Neural progenitor cell (in vitro differentiated cells): ENCODE data around the gene ENPP7. TPM values are rescaled to one million over a fixed set of nuclear protein-coding genes. Genes with fewer than 3 reads are reported as not detected.

Experiments
- DNase-seq: peaks from one replicate; pipeline ENCODE4 v3.0.0-alpha.2; 2016; ENCODE audit warnings: low spot score
- H2AFZ ChIP-seq: fragments of 200-600 bp; sonication (generic); replicated peaks from 2 replicates; pipeline ENCODE4 v1.6.1; 2016; ENCODE audit warnings: antibody characterized with exemption
- H3F3A ChIP-seq: fragments of 200-600 bp; sonication (generic); 2 replicates; pipeline ENCODE4 v1.6.1; 2016; ENCODE audit warnings: antibody characterized with exemption, low read depth
- H3K27ac ChIP-seq: fragments of 200-600 bp; sonication (generic); 2 replicates; pipeline ENCODE4 v1.5.1; 2016; ENCODE audit warnings: mild to moderate bottlenecking
- H3K27me3 ChIP-seq: fragments of 200-600 bp; sonication (generic); 2 replicates; pipeline ENCODE4 v1.6.1; 2016; ENCODE audit warnings: mild to moderate bottlenecking, moderate library complexity
- H3K36me3 ChIP-seq: fragments of 200-600 bp; sonication (generic); 2 replicates; pipeline ENCODE4 v1.5.1; 2016
- H3K4me1 ChIP-seq: fragments of 200-600 bp; sonication (generic); 2 replicates; pipeline ENCODE4 v1.6.1; 2016; ENCODE audit warnings: mixed run types
- H3K4me2 ChIP-seq: fragments of 200-600 bp; sonication (generic); 2 replicates; pipeline ENCODE4 v1.6.1; 2016
- H3K4me3 ChIP-seq: fragments of 200-600 bp; sonication (generic); 2 replicates; pipeline ENCODE4 v1.5.1; 2016
- H3K79me2 ChIP-seq: fragments of 200-600 bp; sonication (generic); 2 replicates; pipeline ENCODE4 v1.6.1; 2016; ENCODE audit warnings: low read depth
- H3K9ac ChIP-seq: fragments of 200-600 bp; sonication (generic); 2 replicates; pipeline ENCODE4 v1.6.1; 2016
- H3K9me3 ChIP-seq: fragments of 200-600 bp; sonication (generic); 2 replicates; pipeline ENCODE4 v1.5.1; 2016; ENCODE audit warnings: low read depth
- H4K20me1 ChIP-seq: fragments of 200-600 bp; sonication (generic); 2 replicates; pipeline ENCODE4 v1.6.1; 2016; ENCODE audit warnings: low read depth
- H3K27ac Mint-ChIP-seq: 3 replicates; pipeline ENCODE4 v1.8.0; 2021; ENCODE audit warnings: mixed read lengths
- H3K27me3 Mint-ChIP-seq: 2 replicates; pipeline ENCODE4 v1.8.0; 2022; ENCODE audit warnings: low read depth, mild to moderate bottlenecking, inconsistent platforms, moderate library complexity, mixed read lengths; ENCODE audit not compliant: insufficient read depth
- H3K36me3 Mint-ChIP-seq: 3 replicates; pipeline ENCODE4 v1.8.0; 2021; ENCODE audit warnings: mixed read lengths
- H3K4me1 Mint-ChIP-seq: 3 replicates; pipeline ENCODE4 v1.8.0; 2021; ENCODE audit warnings: mixed read lengths
- H3K4me3 Mint-ChIP-seq: 3 replicates; pipeline ENCODE4 v1.8.0; 2021; ENCODE audit warnings: mild to moderate bottlenecking, moderate library complexity, mixed read lengths
- H3K9me3 Mint-ChIP-seq: 3 replicates; pipeline ENCODE4 v1.8.0; 2020; ENCODE audit warnings: mixed read lengths
- EZH2 ChIP-seq: fragments of 200-600 bp; sonication (generic); IDR thresholded peaks from 2 replicates; pipeline ENCODE4 v1.6.1; 2017; ENCODE audit warnings: antibody characterized with exemption, mild to moderate bottlenecking, moderate library complexity
- EZH2phosphoT487 ChIP-seq: fragments of 200-600 bp; sonication (generic); IDR thresholded peaks from 2 replicates; pipeline ENCODE4 v1.6.1; 2017; ENCODE audit warnings: antibody characterized with exemption
- total RNA-seq: library from RNA; depleted of rRNA; stranded (reverse); fragments of >200 nt; gene quantifications from 2 replicates; pipeline ENCODE4 v1.2.3, GENCODE V29; 2015; ENCODE audit warnings: low replicate concordance
- TF ChIP-seq, protein P1 (sequence below): fragments of 200-600 bp; sonication (generic); IDR thresholded peaks from 2 replicates; pipeline ENCODE4 v1.5.1; 2017; ENCODE audit warnings: antibody characterized with exemption, mild to moderate bottlenecking

ENPP7 gene
- total RNA-seq, 1 donor from 2014 or later: not detected

DNA sequence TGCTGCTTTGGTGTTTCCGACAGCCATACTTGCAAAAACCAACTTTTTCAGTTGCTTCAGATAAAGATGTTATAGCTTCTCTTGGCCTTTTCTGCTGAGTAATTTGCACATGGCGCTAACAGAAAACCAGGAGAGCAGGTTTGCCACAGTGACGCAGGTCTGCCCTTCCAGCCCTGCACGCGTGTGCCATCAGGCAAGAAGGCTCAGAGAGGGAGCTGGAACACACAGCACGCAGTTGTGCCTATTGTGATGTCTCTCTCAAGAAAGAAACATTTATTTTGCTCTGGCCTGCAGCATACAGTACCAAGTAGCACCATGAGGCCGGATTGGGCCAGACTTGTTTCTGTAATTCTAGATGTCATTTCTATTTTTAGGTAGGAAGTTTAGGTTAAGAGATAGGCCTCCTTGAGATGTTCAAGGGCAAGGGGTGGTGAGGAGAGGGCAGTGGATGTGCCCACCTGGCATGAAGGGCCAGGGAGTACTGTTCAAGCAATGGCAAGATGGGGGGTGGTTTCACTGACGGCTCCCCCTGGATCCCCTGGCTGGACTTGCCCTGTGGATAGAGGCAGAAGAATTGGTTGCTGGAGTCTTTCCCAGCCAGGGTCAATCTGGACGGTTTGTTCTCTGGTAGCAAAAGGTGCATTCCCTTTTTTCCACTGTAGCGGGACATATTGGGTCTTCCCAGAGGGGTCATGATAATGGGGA, 49.1 kb downstream of the ENPP7 start:
- Histone ChIP-seq H3K36me3 (no peaks in the 10 kb centered on the region), H3K79me2 (peaks cover 46% of the 10 kb centered on the region), H3K4me3 (peak overlapping the region; percentile 98), H3K9me3 (no peaks in the 10 kb centered on the region), H3K27ac (no peak overlapping the region), H3K27me3 (peaks cover 2% of the 10 kb centered on the region), H3K4me2 (peak overlapping the region; percentile 93), H4K20me1 (peaks cover 62% of the 10 kb centered on the region), H3K4me1 (peaks cover 41% of the 10 kb centered on the region), H3F3A (peaks cover 20% of the 10 kb centered on the region), H3K9ac (no peak overlapping the region), H2AFZ (no peak overlapping the region)
- Mint-ChIP-seq H3K9me3 (no peaks in the 10 kb centered on the region), H3K4me1 (peaks cover 55% of the 10 kb centered on the region), H3K36me3 (peaks cover 25% of the 10 kb centered on the region), H3K27ac (no peak overlapping the region), H3K27me3 (peaks cover 11% of the 10 kb centered on the region), H3K4me3 (peak overlapping the region; percentile 98)
- no peak for DNase-seq
- TF ChIP-seq EZH2phosphoT487 (no peak), EZH2 (no peak)
- TF ChIP-seq, protein P1, sequence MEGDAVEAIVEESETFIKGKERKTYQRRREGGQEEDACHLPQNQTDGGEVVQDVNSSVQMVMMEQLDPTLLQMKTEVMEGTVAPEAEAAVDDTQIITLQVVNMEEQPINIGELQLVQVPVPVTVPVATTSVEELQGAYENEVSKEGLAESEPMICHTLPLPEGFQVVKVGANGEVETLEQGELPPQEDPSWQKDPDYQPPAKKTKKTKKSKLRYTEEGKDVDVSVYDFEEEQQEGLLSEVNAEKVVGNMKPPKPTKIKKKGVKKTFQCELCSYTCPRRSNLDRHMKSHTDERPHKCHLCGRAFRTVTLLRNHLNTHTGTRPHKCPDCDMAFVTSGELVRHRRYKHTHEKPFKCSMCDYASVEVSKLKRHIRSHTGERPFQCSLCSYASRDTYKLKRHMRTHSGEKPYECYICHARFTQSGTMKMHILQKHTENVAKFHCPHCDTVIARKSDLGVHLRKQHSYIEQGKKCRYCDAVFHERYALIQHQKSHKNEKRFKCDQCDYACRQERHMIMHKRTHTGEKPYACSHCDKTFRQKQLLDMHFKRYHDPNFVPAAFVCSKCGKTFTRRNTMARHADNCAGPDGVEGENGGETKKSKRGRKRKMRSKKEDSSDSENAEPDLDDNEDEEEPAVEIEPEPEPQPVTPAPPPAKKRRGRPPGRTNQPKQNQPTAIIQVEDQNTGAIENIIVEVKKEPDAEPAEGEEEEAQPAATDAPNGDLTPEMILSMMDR: no peak

GRCh38 chr17:79781012-79781650, 50.4 kb downstream of the ENPP7 start:
- H3K79me2 ChIP-seq: peaks cover 44% of the 10 kb centered on the region
- H3K27me3 ChIP-seq: no peaks in the 10 kb centered on the region
- H4K20me1 ChIP-seq: peaks cover 75% of the 10 kb centered on the region
- no peak overlapping the region for H3K9ac ChIP-seq
- Mint-ChIP-seq H3K27ac (no peak overlapping the region), H3K9me3 (no peaks in the 10 kb centered on the region), H3K4me3 (no peak overlapping the region), H3K4me1 (peaks cover 45% of the 10 kb centered on the region), H3K27me3 (peaks cover 10% of the 10 kb centered on the region), H3K36me3 (peaks cover 29% of the 10 kb centered on the region)
- H3K4me1 ChIP-seq: peaks cover 29% of the 10 kb centered on the region
- no peaks in the 10 kb centered on the region for H3K36me3 ChIP-seq
- H3K4me2 ChIP-seq: no peak overlapping the region
- H3F3A ChIP-seq: peaks cover 19% of the 10 kb centered on the region
- TF ChIP-seq EZH2phosphoT487: no peak
- TF ChIP-seq, protein P1: no peak
- TF ChIP-seq EZH2: no peak
- H2AFZ ChIP-seq: no peak overlapping the region
- no peak overlapping the region for H3K4me3 ChIP-seq
- no peak overlapping the region for H3K27ac ChIP-seq
- no peaks in the 10 kb centered on the region for H3K9me3 ChIP-seq
- DNase-seq: no peak

DNA sequence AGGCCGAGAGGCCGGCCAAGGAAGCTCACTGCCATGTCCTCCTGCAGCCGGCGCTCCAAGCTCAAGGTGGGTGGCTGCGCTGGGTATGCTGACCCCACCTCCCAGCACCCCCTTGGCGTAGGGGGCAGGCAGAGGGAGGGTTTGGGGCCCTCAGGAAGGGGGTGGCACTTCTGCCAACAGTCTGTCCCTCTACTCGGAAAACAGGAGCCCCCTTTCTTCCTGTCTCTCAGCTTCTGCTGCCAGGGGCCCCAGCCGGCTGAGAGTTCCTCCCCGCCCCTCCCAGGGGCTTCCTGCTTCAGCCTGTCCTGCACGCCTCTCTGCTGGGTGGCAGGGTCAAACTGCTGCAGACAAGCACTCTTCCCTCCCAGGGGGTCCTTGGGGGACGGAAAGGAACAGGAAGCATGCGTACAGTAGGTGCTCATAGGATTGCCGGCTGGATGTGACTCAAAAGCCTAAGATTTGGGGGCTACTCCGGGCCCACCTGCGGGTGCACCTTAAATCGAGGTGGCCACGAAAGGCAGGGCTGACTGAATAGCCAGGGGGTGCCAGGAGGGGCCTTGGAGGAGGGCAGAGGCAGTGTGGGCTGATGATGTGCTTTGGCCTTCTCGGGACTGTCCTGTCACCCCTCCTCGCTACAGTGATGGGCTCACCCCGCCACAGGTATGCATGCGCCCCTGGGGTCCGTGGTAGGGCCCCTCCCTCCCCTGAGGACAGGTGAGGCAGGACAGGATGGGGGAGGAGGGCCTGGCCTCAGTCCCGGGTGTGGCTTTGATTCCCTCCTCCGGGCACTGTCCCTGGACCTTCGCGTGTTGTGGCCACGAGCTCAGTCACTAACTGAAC, 51.2 kb downstream of the ENPP7 start:
- Mint-ChIP-seq H3K4me3 (no peak overlapping the region), H3K9me3 (no peaks in the 10 kb centered on the region), H3K36me3 (peaks cover 29% of the 10 kb centered on the region), H3K27ac (no peak overlapping the region), H3K27me3 (peaks cover 15% of the 10 kb centered on the region), H3K4me1 (peaks cover 37% of the 10 kb centered on the region)
- TF ChIP-seq EZH2phosphoT487 (no peak), EZH2 (no peak)
- TF ChIP-seq, protein P1: no peak
- Histone ChIP-seq H3K79me2 (peaks cover 44% of the 10 kb centered on the region), H3K36me3 (no peaks in the 10 kb centered on the region), H2AFZ (no peak overlapping the region), H3K9ac (no peak overlapping the region), H3F3A (peaks cover 19% of the 10 kb centered on the region), H3K27me3 (peaks cover under 1% of the 10 kb centered on the region), H3K9me3 (no peaks in the 10 kb centered on the region), H3K4me1 (peaks cover 20% of the 10 kb centered on the region), H3K27ac (no peak overlapping the region), H3K4me3 (no peak overlapping the region), H4K20me1 (peaks cover 84% of the 10 kb centered on the region), H3K4me2 (no peak overlapping the region)
- DNase-seq: no peak
